ENCODE data around the gene RASGRP2. TPM values are rescaled to one million over a fixed set of nuclear protein-coding genes. Genes with fewer than 3 reads are reported as not detected.

RASGRP2 gene
- total RNA-seq, 1 donor from 2014 or later = 139 TPM

DNA sequence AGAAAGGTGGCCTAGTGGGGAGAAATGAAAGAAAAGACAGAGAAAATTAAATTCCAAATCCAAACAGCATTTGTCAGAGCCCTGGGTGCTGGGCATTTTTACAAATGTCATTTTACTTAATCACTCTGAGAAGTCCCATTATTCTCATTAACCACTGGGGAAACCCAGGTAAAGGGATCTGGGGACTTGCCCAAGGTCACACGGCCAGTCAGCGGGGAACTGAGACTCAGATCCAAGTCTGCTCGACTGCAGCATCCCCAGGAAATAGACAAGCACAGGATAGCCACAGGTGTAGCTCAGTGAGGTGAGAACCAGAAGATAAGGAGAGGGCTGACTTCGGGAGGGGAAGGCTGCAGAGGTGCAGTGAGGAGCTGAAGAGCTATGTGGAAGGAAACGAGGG is 28.8 kb downstream of the RASGRP2 start:
- Mint-ChIP-seq H3K27ac (ENCODE audit: unreplicated experiment) (no peak overlapping the region), H3K27me3 (ENCODE audit: unreplicated experiment) (peaks cover 32% of the 10 kb centered on the region), H3K36me3 (ENCODE audit: low read depth, unreplicated experiment) (peaks cover 5% of the 10 kb centered on the region), H3K4me3 (ENCODE audit: unreplicated experiment) (no peak overlapping the region), H3K9me3 (ENCODE audit: unreplicated experiment) (no peaks in the 10 kb centered on the region), H3K4me1 (ENCODE audit: unreplicated experiment) (peaks cover 23% of the 10 kb centered on the region)
- no peak for DNase-seq (ENCODE audit: low spot score)
- TF ChIP-seq, protein P1, sequence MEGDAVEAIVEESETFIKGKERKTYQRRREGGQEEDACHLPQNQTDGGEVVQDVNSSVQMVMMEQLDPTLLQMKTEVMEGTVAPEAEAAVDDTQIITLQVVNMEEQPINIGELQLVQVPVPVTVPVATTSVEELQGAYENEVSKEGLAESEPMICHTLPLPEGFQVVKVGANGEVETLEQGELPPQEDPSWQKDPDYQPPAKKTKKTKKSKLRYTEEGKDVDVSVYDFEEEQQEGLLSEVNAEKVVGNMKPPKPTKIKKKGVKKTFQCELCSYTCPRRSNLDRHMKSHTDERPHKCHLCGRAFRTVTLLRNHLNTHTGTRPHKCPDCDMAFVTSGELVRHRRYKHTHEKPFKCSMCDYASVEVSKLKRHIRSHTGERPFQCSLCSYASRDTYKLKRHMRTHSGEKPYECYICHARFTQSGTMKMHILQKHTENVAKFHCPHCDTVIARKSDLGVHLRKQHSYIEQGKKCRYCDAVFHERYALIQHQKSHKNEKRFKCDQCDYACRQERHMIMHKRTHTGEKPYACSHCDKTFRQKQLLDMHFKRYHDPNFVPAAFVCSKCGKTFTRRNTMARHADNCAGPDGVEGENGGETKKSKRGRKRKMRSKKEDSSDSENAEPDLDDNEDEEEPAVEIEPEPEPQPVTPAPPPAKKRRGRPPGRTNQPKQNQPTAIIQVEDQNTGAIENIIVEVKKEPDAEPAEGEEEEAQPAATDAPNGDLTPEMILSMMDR (IDR thresholded peaks at IDR 0.05; ENCODE audit: unreplicated experiment) = no peak

DNA sequence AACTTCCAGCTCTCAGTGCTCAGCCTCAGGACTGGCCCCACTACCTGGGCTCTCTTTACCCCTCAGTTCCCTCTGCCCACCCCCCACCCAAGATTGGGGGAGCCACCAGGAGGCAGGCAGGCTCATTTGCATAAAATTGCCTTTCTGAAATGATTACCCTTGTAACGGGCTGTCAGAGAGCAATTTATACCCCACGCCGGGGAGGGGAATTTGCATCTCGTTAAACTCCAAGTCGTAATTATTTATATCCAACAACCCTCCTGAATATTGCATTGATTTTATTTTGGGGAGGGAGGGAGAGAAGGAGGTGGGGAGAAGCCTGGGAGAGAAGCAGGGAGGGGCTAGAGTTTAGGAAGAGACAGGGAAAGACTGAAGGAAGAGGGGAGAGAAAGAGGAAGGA is 29.3 kb downstream of the RASGRP2 start:
- peaks cover 32% of the 10 kb centered on the region for H3K27me3 Mint-ChIP-seq (ENCODE audit: unreplicated experiment)
- TF ChIP-seq, protein P1 (IDR thresholded peaks at IDR 0.05; ENCODE audit: unreplicated experiment) = no peak

DNA sequence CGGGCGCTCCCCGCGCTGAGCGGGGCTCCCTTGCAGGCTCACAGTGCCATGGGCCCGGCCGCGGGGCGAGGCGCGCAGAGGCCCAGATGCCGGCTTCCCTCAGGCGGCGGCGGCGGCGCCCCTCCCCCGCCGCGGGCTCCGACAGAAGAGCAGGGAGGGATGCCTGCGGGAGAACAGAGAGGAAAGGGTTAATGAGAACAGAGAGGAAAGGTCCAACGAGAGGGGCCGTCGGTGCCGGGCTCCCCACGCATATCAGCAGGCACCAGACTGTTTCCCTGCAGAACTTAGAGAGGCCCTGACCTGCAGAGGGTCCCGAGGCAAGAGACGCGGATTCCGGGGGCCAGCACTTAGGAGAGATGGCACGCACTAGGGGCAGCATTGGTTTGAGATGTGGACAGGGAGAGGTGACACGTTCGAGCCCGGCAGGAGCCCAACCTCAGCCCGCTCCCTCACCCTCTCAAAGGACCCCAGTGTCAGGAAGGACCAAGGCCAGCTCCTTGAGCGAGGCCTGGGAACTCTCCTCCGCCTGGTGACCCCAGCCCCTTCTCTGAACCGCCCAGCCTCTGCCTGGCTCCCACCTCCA is 30.1 kb downstream of the RASGRP2 start:
- peaks cover 29% of the 10 kb centered on the region for H3K27me3 Mint-ChIP-seq (ENCODE audit: unreplicated experiment)
- no peak overlapping the region for H3K27ac Mint-ChIP-seq (ENCODE audit: unreplicated experiment)
- no peak for DNase-seq (ENCODE audit: low spot score)
- H3K9me3 Mint-ChIP-seq (ENCODE audit: unreplicated experiment) = no peaks in the 10 kb centered on the region
- H3K36me3 Mint-ChIP-seq (ENCODE audit: low read depth, unreplicated experiment) = peaks cover 5% of the 10 kb centered on the region
- H3K4me1 Mint-ChIP-seq (ENCODE audit: unreplicated experiment) = peaks cover 24% of the 10 kb centered on the region
- no peak overlapping the region for H3K4me3 Mint-ChIP-seq (ENCODE audit: unreplicated experiment)
- TF ChIP-seq, protein P1 (IDR thresholded peaks at IDR 0.05; ENCODE audit: unreplicated experiment) = no peak

More for the DNA sequence above, 29.3 kb downstream of the RASGRP2 start:
- H3K4me3 Mint-ChIP-seq (ENCODE audit: unreplicated experiment) = no peak overlapping the region
- H3K4me1 Mint-ChIP-seq (ENCODE audit: unreplicated experiment) = peaks cover 24% of the 10 kb centered on the region
- no peak overlapping the region for H3K27ac Mint-ChIP-seq (ENCODE audit: unreplicated experiment)
- DNase-seq (ENCODE audit: low spot score) = no peak
- H3K36me3 Mint-ChIP-seq (ENCODE audit: low read depth, unreplicated experiment) = peaks cover 5% of the 10 kb centered on the region
- H3K9me3 Mint-ChIP-seq (ENCODE audit: unreplicated experiment) = no peaks in the 10 kb centered on the region

- H3K4me3 Mint-ChIP-seq (ENCODE audit: unreplicated experiment) = no peak overlapping the region
- TF ChIP-seq, protein P1 (IDR thresholded peaks at IDR 0.05; ENCODE audit: unreplicated experiment) = no peak
- no peaks in the 10 kb centered on the region for H3K9me3 Mint-ChIP-seq (ENCODE audit: unreplicated experiment)
- peaks cover 31% of the 10 kb centered on the region for H3K27me3 Mint-ChIP-seq (ENCODE audit: unreplicated experiment)
- peak; percentile 50 for DNase-seq (ENCODE audit: low spot score)
- H3K36me3 Mint-ChIP-seq (ENCODE audit: low read depth, unreplicated experiment) = peaks cover 5% of the 10 kb centered on the region
- H3K4me1 Mint-ChIP-seq (ENCODE audit: unreplicated experiment) = peaks cover 24% of the 10 kb centered on the region
- H3K27ac Mint-ChIP-seq (ENCODE audit: unreplicated experiment) = no peak overlapping the region
These were observed 30.8 kb downstream of the RASGRP2 start for GRCh38 chr11:64713016-64713707.

- Mint-ChIP-seq H3K36me3 (ENCODE audit: low read depth, unreplicated experiment) (peaks cover 5% of the 10 kb centered on the region), H3K27ac (ENCODE audit: unreplicated experiment) (no peak overlapping the region), H3K9me3 (ENCODE audit: unreplicated experiment) (no peaks in the 10 kb centered on the region), H3K4me3 (ENCODE audit: unreplicated experiment) (peak overlapping the region; percentile 62), H3K4me1 (ENCODE audit: unreplicated experiment) (peaks cover 24% of the 10 kb centered on the region), H3K27me3 (ENCODE audit: unreplicated experiment) (peaks cover 33% of the 10 kb centered on the region)
- no peak for DNase-seq (ENCODE audit: low spot score)
- TF ChIP-seq, protein P1 (IDR thresholded peaks at IDR 0.05; ENCODE audit: unreplicated experiment) = no peak
These were observed 31.4 kb downstream of the RASGRP2 start for GRCh38 chr11:64712430-64713015.

All from endothelial cell (in vitro differentiated cells).